GM20000 (cell line): ENCODE results near the gene CCDC183.

Experiments
- DNase-seq: peaks from one replicate; pipeline ENCODE4 v3.0.0; 2012; ENCODE audit warnings: low spot score
- TF ChIP-seq, protein P1 (sequence below): IDR thresholded peaks from 2 replicates; pipeline ENCODE4 v1.5.1; 2012; ENCODE audit warnings: mild to moderate bottlenecking, control low read depth; ENCODE audit errors: extremely low read depth, missing control alignments

The CCDC183 gene

DNA sequence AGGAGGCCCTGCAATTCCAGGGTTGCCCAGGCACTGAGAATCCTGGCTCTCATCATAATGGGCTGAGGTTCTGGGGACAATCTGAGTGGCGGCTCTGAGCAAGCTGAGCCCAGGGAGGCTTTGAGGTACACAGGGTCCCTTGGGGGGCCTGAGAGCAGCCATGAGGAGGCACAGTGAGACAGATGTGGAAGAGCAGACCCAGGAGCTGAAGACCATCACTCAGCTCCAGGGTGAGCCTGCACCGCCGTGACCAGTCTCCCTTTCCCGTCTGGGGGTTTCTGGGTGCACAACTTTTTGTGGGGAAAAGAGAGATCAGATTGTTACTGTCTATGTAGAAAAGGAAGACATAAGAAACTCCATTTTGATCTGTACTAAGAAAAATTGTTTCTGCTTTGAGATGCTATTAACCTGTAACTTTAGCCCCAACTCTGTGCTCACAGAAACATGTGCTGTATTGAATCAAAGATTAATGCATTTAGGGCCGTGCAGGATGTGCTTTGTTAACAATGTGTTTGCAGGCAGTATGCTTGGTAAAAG lies at the start of gene CCDC183:
Gene CCDC183, plus strand, starts transcription at position 101 of the 537 bp plus-strand sequence. Its CDS starts 60 bp downstream, at position 161.
- TF ChIP-seq, protein P1, sequence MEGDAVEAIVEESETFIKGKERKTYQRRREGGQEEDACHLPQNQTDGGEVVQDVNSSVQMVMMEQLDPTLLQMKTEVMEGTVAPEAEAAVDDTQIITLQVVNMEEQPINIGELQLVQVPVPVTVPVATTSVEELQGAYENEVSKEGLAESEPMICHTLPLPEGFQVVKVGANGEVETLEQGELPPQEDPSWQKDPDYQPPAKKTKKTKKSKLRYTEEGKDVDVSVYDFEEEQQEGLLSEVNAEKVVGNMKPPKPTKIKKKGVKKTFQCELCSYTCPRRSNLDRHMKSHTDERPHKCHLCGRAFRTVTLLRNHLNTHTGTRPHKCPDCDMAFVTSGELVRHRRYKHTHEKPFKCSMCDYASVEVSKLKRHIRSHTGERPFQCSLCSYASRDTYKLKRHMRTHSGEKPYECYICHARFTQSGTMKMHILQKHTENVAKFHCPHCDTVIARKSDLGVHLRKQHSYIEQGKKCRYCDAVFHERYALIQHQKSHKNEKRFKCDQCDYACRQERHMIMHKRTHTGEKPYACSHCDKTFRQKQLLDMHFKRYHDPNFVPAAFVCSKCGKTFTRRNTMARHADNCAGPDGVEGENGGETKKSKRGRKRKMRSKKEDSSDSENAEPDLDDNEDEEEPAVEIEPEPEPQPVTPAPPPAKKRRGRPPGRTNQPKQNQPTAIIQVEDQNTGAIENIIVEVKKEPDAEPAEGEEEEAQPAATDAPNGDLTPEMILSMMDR, result no peak
- DNase-seq, result no peak

DNA sequence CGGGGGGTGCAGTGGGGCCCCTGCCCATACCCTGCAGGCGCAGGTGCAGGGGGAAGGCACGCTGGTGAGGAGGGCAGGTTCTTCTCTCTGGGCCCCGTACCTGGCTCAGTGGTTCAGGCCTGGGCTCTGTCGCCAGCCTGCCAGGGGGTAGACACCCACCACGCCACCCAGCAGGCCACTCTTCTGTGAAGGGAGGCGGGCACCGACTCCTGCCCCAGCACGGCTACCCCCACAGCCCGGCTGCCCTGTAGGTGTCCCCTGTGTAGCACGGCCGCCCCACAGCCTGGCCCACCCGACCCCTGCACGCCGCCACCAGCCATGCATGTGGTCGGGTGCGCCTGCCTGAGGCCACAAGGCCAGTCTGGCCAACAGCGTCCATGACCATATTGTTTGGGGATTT lies 49.5 kb upstream of the CCDC183 start:
- DNase-seq, result no peak
- TF ChIP-seq, protein P1, result no peak

DNA sequence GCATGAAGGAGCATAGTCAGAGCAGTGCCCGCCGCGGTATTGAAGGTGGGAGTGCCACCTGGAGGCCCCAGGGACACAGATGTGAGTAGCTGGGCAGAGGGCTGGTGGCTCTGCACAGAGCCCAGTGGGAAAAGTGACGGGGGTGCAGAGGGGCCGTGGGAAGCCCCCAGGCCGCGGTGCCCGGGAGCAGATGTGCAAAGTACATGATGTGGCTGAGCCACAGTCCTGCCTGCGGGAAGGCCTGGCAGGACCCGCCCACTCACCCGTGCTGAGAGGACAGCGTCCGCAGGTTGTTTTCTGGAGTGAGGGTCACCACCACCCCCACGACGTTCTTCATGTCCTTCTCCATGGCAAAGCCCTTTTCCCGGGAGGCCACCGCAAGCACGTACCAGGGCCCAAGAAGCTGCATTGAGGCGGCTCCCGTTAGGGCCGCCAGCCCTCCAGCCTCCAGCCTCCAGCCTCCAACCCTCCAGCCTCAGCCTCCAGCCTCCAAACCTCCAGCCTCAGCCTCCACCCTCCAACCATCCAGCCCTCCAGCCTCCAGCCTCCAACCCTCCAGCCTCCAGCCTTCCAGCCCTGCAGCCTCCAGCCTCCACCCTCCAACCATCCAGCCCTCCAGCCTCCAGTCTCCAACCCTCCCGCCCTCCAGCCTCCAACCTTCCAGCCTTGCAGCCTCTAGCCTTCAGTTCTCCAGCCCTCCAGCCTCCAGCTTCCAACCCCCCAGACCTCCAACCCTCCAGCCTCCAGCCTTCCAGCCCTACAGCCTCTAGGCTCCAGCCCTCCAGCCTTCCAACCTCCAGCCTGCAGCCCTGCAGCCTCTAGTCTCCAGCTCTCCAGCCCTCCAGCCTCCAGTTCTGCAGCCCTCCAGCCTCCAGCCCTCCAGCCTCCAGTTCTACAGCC lies 48.7 kb upstream of the CCDC183 start:
- DNase-seq, result no peak
- TF ChIP-seq, protein P1, result no peak

DNA sequence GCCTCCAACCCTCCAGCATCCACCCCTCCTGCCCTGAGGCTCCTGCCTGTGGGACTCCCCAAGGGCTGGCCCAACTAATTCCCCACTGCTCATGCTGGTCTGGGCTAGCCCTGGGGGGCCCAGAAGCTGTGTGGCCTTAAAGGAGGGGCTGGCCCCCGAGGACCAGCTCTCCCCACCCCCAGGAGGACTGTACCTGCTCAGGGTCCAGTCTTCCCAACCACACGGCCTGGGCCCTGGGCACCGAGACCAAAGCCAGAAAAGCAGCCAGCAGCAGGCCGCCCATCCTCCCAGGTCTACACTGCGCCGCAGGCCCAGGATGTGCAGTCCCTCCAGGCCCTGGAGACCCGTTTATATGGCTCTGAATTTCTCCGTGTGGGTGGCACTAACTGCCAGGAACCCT lies 47.9 kb upstream of the CCDC183 start, which contains the start of gene LCN6:
Gene LCN6, minus strand, starts transcription at position 325 of the 400 bp plus-strand sequence. Its CDS starts 42 bp downstream, at position 283.
- DNase-seq, result no peak
- TF ChIP-seq, protein P1, result no peak

DNA sequence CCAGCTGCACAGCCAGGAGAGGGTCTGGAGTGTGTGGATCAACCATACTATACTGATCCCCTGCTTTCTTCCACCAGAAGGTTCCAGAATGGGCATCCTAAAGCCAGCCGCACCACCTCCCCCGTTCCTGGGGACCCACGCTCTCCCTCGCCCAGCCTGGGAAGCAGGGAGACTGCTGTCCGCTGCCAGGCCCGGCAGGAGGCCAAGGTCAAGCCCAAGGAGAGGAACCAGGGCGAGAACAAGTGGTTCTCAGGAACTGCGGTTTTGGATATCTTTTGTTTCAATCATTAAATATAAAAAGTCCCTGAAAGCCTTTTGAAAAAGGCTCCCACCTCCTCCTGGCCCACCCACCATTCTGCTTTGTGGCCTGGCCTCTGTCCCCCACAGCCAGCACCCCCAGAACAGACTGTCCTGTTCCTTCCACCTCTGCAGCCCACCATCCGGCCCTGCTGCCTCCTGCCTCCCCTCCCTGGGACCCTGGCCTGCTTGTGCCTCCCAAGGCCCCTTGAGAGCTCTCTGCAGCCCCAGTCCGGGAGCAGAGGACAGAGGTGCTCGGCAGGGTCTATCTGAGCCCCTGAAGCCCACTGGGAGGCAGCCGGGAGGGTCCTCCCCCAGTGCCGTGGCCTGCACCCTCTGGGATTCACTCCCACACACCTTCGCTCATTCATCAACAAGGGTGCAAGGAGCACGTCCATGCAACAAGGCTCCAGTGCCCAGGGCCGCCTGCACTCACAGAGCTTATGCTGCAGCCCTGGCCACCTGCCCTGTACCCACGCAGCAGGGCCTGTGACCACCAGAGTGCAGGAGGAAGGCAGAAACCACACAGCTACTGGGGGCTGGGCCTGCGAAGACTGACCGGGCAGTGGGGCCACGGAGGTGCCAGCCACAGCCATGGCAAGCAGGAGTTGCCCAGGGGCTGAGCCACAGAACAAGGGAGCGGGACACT lies 47.2 kb upstream of the CCDC183 start:
- no peak for DNase-seq
- TF ChIP-seq, protein P1, result no peak

DNA sequence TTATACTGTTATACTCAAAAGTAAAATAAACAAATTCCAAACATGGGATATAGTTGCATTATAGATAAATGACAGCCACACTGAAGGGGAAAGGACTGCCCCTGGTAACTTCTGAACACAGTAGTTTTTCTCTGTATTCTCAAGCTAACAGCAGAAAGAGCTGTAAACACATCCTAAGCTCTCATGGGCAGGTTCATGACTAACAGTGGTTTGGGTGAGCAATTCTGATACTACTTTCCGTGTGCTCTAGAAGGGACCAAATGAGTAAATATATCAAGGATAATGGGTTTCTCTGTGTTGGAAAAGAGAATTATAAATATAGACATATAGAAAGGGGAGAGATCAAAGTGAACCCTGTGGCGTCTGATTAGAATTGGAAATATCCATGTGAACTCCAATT lies 45.6 kb upstream of the CCDC183 start:
- DNase-seq, result no peak
- TF ChIP-seq, protein P1, result no peak
